CD8-positive, alpha-beta memory T cell (primary cell): Measurements from ENCODE around the gene MFRP. TPM values are rescaled to one million over a fixed set of nuclear protein-coding genes. Genes with fewer than 3 reads are reported as not detected.
"Not testable (repeated sequence)": the region's sequence is repeated elsewhere in the genome, so short reads cannot be mapped to it uniquely, and the experiment has no call there.

Source experiments
- CTCF ChIA-PET: fragments of 350-600 bp; sonication (Branson Sonifier 250); formaldehyde crosslinking; loops from one replicate; lab custom pipeline; 2021; ENCODE audit warnings: antibody characterized with exemption; lab: Charles Lee
- POLR2A ChIA-PET: fragments of 350-600 bp; sonication (Branson Sonifier 250); formaldehyde crosslinking; loops from one replicate; lab custom pipeline; 2021; ENCODE audit warnings: antibody characterized with exemption; lab: Charles Lee
- DNase-seq, 5 donors: peaks; one replicate each; pipeline versions ENCODE4 v3.0.0 to v3.0.0-alpha.2; 2020 to 2022; ENCODE audit warnings: mixed read lengths in 1 of 5
- H3K27ac ChIP-seq: one replicate; pipeline ENCODE4 v1.7.0; 2013; ENCODE audit warnings: low read depth, mild to moderate bottlenecking, low read length, moderate library complexity
- H3K27me3 ChIP-seq: 2 replicates; pipeline ENCODE4 v1.7.0; 2013; ENCODE audit warnings: low read length, mild to moderate bottlenecking; ENCODE audit not compliant: insufficient read depth, poor library complexity, severe bottlenecking
- H3K36me3 ChIP-seq: 2 replicates; pipeline ENCODE4 v1.7.0; 2013; ENCODE audit warnings: mild to moderate bottlenecking, low read length, moderate library complexity; ENCODE audit not compliant: insufficient read depth
- H3K4me1 ChIP-seq: 2 replicates; pipeline ENCODE4 v1.7.0; 2013; ENCODE audit warnings: mild to moderate bottlenecking, low read length, moderate library complexity; ENCODE audit not compliant: insufficient read depth
- H3K4me3 ChIP-seq: 2 replicates; pipeline ENCODE4 v1.7.0; 2013; ENCODE audit warnings: mild to moderate bottlenecking, low read length
- H3K9me3 ChIP-seq: 2 replicates; pipeline ENCODE4 v1.7.0; 2013; ENCODE audit warnings: mild to moderate bottlenecking, low read length
- H3K27ac Mint-ChIP-seq, 8 donors: one replicate each; pipeline ENCODE4 v1.8.0; 2020 to 2021; ENCODE audit warnings: mixed read lengths in 8 of 8, mild to moderate bottlenecking in 6 of 8, inconsistent platforms in 3 of 8, moderate library complexity in 3 of 8
- H3K27me3 Mint-ChIP-seq, 2 donors: one replicate each; pipeline ENCODE4 v1.8.0; 2020 to 2021; ENCODE audit warnings: mixed read lengths in 2 of 2, mild to moderate bottlenecking in 1 of 2, moderate library complexity in 1 of 2
- H3K36me3 Mint-ChIP-seq, 3 donors: one replicate each; pipeline ENCODE4 v1.8.0; 2020 to 2021; ENCODE audit warnings: mixed read lengths in 3 of 3, inconsistent platforms in 1 of 3, mild to moderate bottlenecking in 1 of 3
- H3K4me1 Mint-ChIP-seq, 3 donors: one replicate each; pipeline ENCODE4 v1.8.0; 2020 to 2021; ENCODE audit warnings: mixed read lengths in 3 of 3, inconsistent platforms in 1 of 3, mild to moderate bottlenecking in 1 of 3
- H3K4me3 Mint-ChIP-seq, 7 donors: one replicate each; pipeline ENCODE4 v1.8.0; 2020 to 2021; ENCODE audit warnings: mixed read lengths in 7 of 7, mild to moderate bottlenecking in 6 of 7, moderate library complexity in 4 of 7, inconsistent platforms in 2 of 7
- H3K9me3 Mint-ChIP-seq, 5 donors: one replicate each; pipeline ENCODE4 v1.8.0; 2020 to 2022; ENCODE audit warnings: mixed read lengths in 5 of 5, mild to moderate bottlenecking in 3 of 5, moderate library complexity in 2 of 5, inconsistent platforms in 1 of 5
- polyA plus RNA-seq: library from polyadenylated mRNA; unstranded; fragments of 300-500 nt; fragmentation: Illumina TruSeq; gene quantifications from one replicate; pipeline ENCODE4 v1.2.3, GENCODE V29; 2021
- total RNA-seq, 2 experiments: library from RNA; stranded (reverse); gene quantifications; one replicate each; pipeline ENCODE4 v1.2.3, GENCODE V29; 2021

Gene MFRP
- not detected for total RNA-seq
- not detected for polyA plus RNA-seq

GRCh38 chr11:119346605-119347004, at the start of gene MFRP:
Gene MFRP, minus strand, starts transcription at chr11:119346705. Its CDS starts 192 bp downstream, at chr11:119346513.
- Mint-ChIP-seq H3K36me3 (no peaks in the 10 kb centered on the region), H3K4me3 (no peak within 1 kb of the TSS), H3K27me3 (peaks cover 20 to 53% of the 10 kb centered on the region in 2 donors), H3K9me3 (no peaks in the 10 kb centered on the region), H3K4me1 (peaks cover 5 to 7% (median 5%) of the 10 kb centered on the region in 3 donors), H3K27ac (peak within 1 kb of the TSS in 1 of 8 donors; percentile 70)
- peaks cover 15% of the 10 kb centered on the region for H3K27me3 ChIP-seq
- ChIA-PET POLR2A (no interaction called here), CTCF (interaction anchor here (1.0 to 2.4 kb wide), 2 partner anchors 9 to 10 kb away, joined by 4 to 10 read pairs; no protein-coding TSS in a partner anchor)
- no peaks in the 10 kb centered on the region for H3K4me1 ChIP-seq
- H3K36me3 ChIP-seq = no peaks in the 10 kb centered on the region
- no peak within 1 kb of the TSS for H3K27ac ChIP-seq
- no peaks in the 10 kb centered on the region for H3K9me3 ChIP-seq
- DNase-seq = no peak
- no peak within 1 kb of the TSS for H3K4me3 ChIP-seq

GRCh38 chr11:119391275-119391674, 44.8 kb upstream of the MFRP start:
- Mint-ChIP-seq H3K36me3 (no peaks in the 10 kb centered on the region), H3K9me3 (no peaks in the 10 kb centered on the region), H3K4me1 (no peaks in the 10 kb centered on the region), H3K27ac (no peak overlapping the region), H3K27me3 (peaks cover 25 to 47% of the 10 kb centered on the region in 2 donors), H3K4me3 (no peak overlapping the region)
- Histone ChIP-seq H3K27me3 (no peaks in the 10 kb centered on the region), H3K4me3 (no peak overlapping the region), H3K36me3 (no peaks in the 10 kb centered on the region), H3K4me1 (no peaks in the 10 kb centered on the region), H3K27ac (no peak overlapping the region), H3K9me3 (no peaks in the 10 kb centered on the region)
- DNase-seq = no peak
- POLR2A ChIA-PET = no interaction called here
- CTCF ChIA-PET = interaction anchor here (0.9 kb wide), 1 partner anchor 35 kb away, joined by 4 read pairs; no protein-coding TSS in a partner anchor

- no peak overlapping the region for H3K27ac ChIP-seq
- H3K36me3 Mint-ChIP-seq = no peaks in the 10 kb centered on the region
These were observed 43.2 kb upstream of the MFRP start for GRCh38 chr11:119389611-119390254.

GRCh38 chr11:119388103-119388502, 41.6 kb upstream of the MFRP start:
- Histone ChIP-seq H3K36me3 (no peaks in the 10 kb centered on the region), H3K9me3 (no peaks in the 10 kb centered on the region), H3K4me3 (no peak overlapping the region), H3K27ac (no peak overlapping the region), H3K4me1 (no peaks in the 10 kb centered on the region), H3K27me3 (no peaks in the 10 kb centered on the region)
- H3K27me3 Mint-ChIP-seq = peaks cover 19 to 31% of the 10 kb centered on the region in 2 donors
- ChIA-PET POLR2A (no interaction called here), CTCF (no interaction called here)
- no peaks in the 10 kb centered on the region for H3K36me3 Mint-ChIP-seq
- no peak overlapping the region for H3K4me3 Mint-ChIP-seq
- H3K27ac Mint-ChIP-seq = no peak overlapping the region
- no peaks in the 10 kb centered on the region for H3K9me3 Mint-ChIP-seq
- DNase-seq = no peak
- H3K4me1 Mint-ChIP-seq = no peaks in the 10 kb centered on the region

More at GRCh38 chr11:119389611-119390254, 43.2 kb upstream of the MFRP start:
- Histone ChIP-seq H3K4me1 (no peaks in the 10 kb centered on the region), H3K36me3 (no peaks in the 10 kb centered on the region), H3K9me3 (no peaks in the 10 kb centered on the region), H3K4me3 (no peak overlapping the region), H3K27me3 (no peaks in the 10 kb centered on the region)
- CTCF ChIA-PET = interaction anchor here (0.7 kb wide), 1 partner anchor 14 kb away, joined by 3 read pairs; no protein-coding TSS in a partner anchor
- POLR2A ChIA-PET = no interaction called here
- Mint-ChIP-seq H3K27me3 (peaks cover 21 to 41% of the 10 kb centered on the region in 2 donors), H3K27ac (no peak overlapping the region), H3K9me3 (no peaks in the 10 kb centered on the region), H3K4me3 (no peak overlapping the region), H3K4me1 (no peaks in the 10 kb centered on the region)
- no peak for DNase-seq

- peaks cover 13% of the 10 kb centered on the region for H3K4me1 ChIP-seq
- ChIA-PET CTCF (interaction anchor here (3.6 to 15.4 kb wide), 2 partner anchors 9 to 27 kb away, joined by 13 to 145 read pairs; no protein-coding TSS in a partner anchor), POLR2A (no interaction called here)
- H3K4me3 ChIP-seq = no peak overlapping the region
- Mint-ChIP-seq H3K4me1 (peaks cover 0 to 8% (median 4%) of the 10 kb centered on the region in 3 donors), H3K27ac (no peak overlapping the region), H3K36me3 (no peaks in the 10 kb centered on the region), H3K4me3 (no peak overlapping the region), H3K9me3 (no peaks in the 10 kb centered on the region), H3K27me3 (peaks cover 13% of the 10 kb centered on the region in 2 donors)
- DNase-seq = no peak
- H3K36me3 ChIP-seq = no peaks in the 10 kb centered on the region
- no peaks in the 10 kb centered on the region for H3K27me3 ChIP-seq
- no peaks in the 10 kb centered on the region for H3K9me3 ChIP-seq
- H3K27ac ChIP-seq = no peak overlapping the region
These were observed 37.8 kb upstream of the MFRP start for GRCh38 chr11:119384332-119384731.

- H3K36me3 Mint-ChIP-seq, H3K4me3 ChIP-seq, H3K36me3 ChIP-seq, POLR2A ChIA-PET, H3K4me1 Mint-ChIP-seq, DNase-seq, H3K9me3 ChIP-seq, H3K27ac Mint-ChIP-seq, H3K4me3 Mint-ChIP-seq, H3K9me3 Mint-ChIP-seq, H3K27ac ChIP-seq, H3K27me3 Mint-ChIP-seq, H3K27me3 ChIP-seq: not testable (repeated sequence)
- peaks cover 13% of the 10 kb centered on the region for H3K4me1 ChIP-seq
- CTCF ChIA-PET = interaction anchor here (0.8 to 15.4 kb wide), 6 partner anchors 14 to 95 kb away, joined by 3 to 145 read pairs (median 4); no protein-coding TSS in a partner anchor
These were observed 36.0 kb upstream of the MFRP start for GRCh38 chr11:119382513-119382912.

- no peak overlapping the region for H3K4me3 Mint-ChIP-seq
- H3K36me3 ChIP-seq = no peaks in the 10 kb centered on the region
- no peaks in the 10 kb centered on the region for H3K27me3 ChIP-seq
- CTCF ChIA-PET = interaction anchor here (1.2 to 15.4 kb wide), 7 partner anchors 13 to 93 kb away, joined by 3 to 145 read pairs (median 5); no protein-coding TSS in a partner anchor
- H3K9me3 ChIP-seq = no peaks in the 10 kb centered on the region
- POLR2A ChIA-PET = interaction anchor here (1.4 kb wide), 1 partner anchor 26 kb away, joined by 5 read pairs; no protein-coding TSS in a partner anchor
- H3K36me3 Mint-ChIP-seq = no peaks in the 10 kb centered on the region
- H3K9me3 Mint-ChIP-seq = no peaks in the 10 kb centered on the region
- H3K27ac ChIP-seq = peak overlapping the region; percentile 69
- peaks cover 3 to 4% of the 10 kb centered on the region in 2 donors for H3K27me3 Mint-ChIP-seq
- peaks cover 0 to 8% (median 4%) of the 10 kb centered on the region in 3 donors for H3K4me1 Mint-ChIP-seq
- H3K27ac Mint-ChIP-seq = no peak overlapping the region
- H3K4me3 ChIP-seq = peak overlapping the region; percentile 62
- peaks cover 13% of the 10 kb centered on the region for H3K4me1 ChIP-seq
- DNase-seq = peak in 1 of 5 donors; percentile 38
These were observed 35.6 kb upstream of the MFRP start for GRCh38 chr11:119382101-119382500.
